RWPE2 (cell line): Measurements from ENCODE around the gene GAREM2.

ENCODE experiments used
- ATAC-seq: fragments of 200-7000 bp; cut with Tn5 transposase; 3 replicates; pipeline ENCODE4 v1.9.1; 2021; ENCODE audit warnings: low read depth
- DNase-seq: peaks from one replicate; pipeline ENCODE4 v3.0.0-alpha.2; 2020; ENCODE audit warnings: low spot score
- H3K27ac ChIP-seq: fragments of 450-650 bp; 2 replicates; pipeline ENCODE4 v1.5.1; 2017; ENCODE audit warnings: mild to moderate bottlenecking; ENCODE audit not compliant: poor library complexity, severe bottlenecking
- H3K27me3 ChIP-seq: fragments of 250-450 bp; sonication (Bioruptor Pico); 2 replicates; pipeline ENCODE4 v1.5.1; 2021; ENCODE audit warnings: mild to moderate bottlenecking, moderate library complexity; ENCODE audit not compliant: insufficient read depth, poor library complexity, severe bottlenecking
- H3K36me3 ChIP-seq: fragments of 250-450 bp; sonication (Bioruptor Pico); 2 replicates; pipeline ENCODE4 v1.5.1; 2020; ENCODE audit warnings: low read depth, mild to moderate bottlenecking, moderate library complexity
- H3K4me1 ChIP-seq: fragments of 250-450 bp; sonication (Bioruptor Pico); 2 replicates; pipeline ENCODE4 v1.5.1; 2021; ENCODE audit warnings: mild to moderate bottlenecking, moderate library complexity; ENCODE audit not compliant: insufficient read depth, poor library complexity, severe bottlenecking
- H3K4me3 ChIP-seq: fragments of 250-450 bp; sonication (Bioruptor Pico); 2 replicates; pipeline ENCODE4 v1.5.1; 2021; ENCODE audit warnings: mild to moderate bottlenecking, moderate library complexity; ENCODE audit not compliant: severe bottlenecking
- H3K9me3 ChIP-seq: fragments of 250-450 bp; sonication (Bioruptor Pico); 2 replicates; pipeline ENCODE4 v1.5.1; 2021; ENCODE audit warnings: mild to moderate bottlenecking, moderate library complexity; ENCODE audit not compliant: severe bottlenecking
- TF ChIP-seq, protein P1 (sequence below): fragments of 450-650 bp; IDR thresholded peaks from one replicate; pipeline ENCODE4 v1.5.1; 2017; ENCODE audit warnings: mild to moderate bottlenecking, moderate library complexity; ENCODE audit not compliant: poor library complexity, severe bottlenecking

GAREM2 gene

DNA sequence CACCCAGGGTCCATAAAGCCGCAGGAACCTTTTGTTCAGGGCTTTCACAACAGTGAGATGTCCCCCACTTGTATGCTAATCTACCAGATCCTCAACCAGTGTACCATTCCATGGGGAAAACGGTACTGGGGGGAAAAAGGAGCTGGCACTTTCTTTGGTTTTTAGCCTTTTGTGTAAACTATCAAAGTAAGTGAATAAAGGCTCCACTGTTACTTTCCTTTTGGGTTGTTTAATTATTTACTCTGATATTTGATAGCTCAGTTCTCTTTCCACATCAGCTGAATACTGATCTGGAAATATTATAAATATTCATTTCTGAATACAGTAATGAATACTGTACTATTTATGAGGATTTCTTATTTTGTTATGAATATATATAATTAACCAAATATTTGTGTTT lies 51.2 kb downstream of the GAREM2 start:
- Histone ChIP-seq H3K4me3 (no peak overlapping the region), H3K9me3 (no peaks in the 10 kb centered on the region), H3K27me3 (no peaks in the 10 kb centered on the region), H3K27ac (no peak overlapping the region), H3K36me3 (peaks cover 68% of the 10 kb centered on the region), H3K4me1 (no peaks in the 10 kb centered on the region)
- DNase-seq (no peak), ATAC-seq (no peak)
- TF ChIP-seq, protein P1, sequence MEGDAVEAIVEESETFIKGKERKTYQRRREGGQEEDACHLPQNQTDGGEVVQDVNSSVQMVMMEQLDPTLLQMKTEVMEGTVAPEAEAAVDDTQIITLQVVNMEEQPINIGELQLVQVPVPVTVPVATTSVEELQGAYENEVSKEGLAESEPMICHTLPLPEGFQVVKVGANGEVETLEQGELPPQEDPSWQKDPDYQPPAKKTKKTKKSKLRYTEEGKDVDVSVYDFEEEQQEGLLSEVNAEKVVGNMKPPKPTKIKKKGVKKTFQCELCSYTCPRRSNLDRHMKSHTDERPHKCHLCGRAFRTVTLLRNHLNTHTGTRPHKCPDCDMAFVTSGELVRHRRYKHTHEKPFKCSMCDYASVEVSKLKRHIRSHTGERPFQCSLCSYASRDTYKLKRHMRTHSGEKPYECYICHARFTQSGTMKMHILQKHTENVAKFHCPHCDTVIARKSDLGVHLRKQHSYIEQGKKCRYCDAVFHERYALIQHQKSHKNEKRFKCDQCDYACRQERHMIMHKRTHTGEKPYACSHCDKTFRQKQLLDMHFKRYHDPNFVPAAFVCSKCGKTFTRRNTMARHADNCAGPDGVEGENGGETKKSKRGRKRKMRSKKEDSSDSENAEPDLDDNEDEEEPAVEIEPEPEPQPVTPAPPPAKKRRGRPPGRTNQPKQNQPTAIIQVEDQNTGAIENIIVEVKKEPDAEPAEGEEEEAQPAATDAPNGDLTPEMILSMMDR, result no peak

DNA sequence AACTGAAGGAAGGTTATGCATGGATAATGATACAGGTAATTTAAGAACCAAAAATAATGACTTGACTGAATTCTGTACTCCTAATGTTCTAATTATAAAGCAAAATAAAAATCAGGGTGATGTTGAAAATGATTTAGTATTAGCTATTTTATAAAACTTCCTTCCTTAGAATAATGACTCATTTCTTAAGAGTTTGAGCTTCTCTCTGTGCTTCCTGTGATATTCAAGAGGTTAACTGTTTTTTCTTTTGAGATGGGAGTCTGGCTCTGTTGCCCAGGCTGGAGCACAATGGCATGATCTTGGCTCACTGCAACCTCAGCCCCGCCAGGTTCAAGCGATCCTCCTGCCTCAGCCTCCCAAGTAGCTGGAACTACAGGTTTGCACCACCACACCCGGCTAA lies 56.7 kb downstream of the GAREM2 start:
- ATAC-seq (no peak), DNase-seq (no peak)
- TF ChIP-seq, protein P1, result no peak
- Histone ChIP-seq H3K27me3 (no peaks in the 10 kb centered on the region), H3K27ac (no peak overlapping the region), H3K36me3 (peaks cover 99% of the 10 kb centered on the region), H3K9me3 (no peaks in the 10 kb centered on the region), H3K4me3 (no peak overlapping the region), H3K4me1 (no peaks in the 10 kb centered on the region)

DNA sequence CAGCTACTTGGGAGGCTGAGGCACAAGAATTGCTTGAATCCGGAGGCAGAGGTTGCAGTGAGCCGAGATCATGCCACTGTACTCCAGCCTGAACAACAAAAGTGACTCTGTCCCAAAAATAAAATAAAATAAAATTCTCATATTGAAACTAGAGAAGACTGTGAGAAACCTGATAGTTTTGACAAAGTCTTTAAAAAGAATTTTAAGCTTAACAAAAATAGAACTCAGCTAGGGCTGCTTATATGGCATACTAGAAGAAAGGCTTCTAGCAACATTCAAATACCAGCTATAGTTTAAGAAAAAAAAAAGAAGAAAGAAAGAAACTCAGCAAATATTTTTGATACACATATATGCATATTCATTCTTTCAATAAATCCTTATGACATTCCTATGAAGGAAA lies 57.9 kb downstream of the GAREM2 start:
- no peak for ATAC-seq
- Histone ChIP-seq H3K27me3 (no peaks in the 10 kb centered on the region), H3K9me3 (no peaks in the 10 kb centered on the region), H3K4me1 (no peaks in the 10 kb centered on the region), H3K4me3 (no peak overlapping the region), H3K36me3 (peaks cover 100% of the 10 kb centered on the region), H3K27ac (no peak overlapping the region)
- TF ChIP-seq, protein P1, result no peak
- no peak for DNase-seq

DNA sequence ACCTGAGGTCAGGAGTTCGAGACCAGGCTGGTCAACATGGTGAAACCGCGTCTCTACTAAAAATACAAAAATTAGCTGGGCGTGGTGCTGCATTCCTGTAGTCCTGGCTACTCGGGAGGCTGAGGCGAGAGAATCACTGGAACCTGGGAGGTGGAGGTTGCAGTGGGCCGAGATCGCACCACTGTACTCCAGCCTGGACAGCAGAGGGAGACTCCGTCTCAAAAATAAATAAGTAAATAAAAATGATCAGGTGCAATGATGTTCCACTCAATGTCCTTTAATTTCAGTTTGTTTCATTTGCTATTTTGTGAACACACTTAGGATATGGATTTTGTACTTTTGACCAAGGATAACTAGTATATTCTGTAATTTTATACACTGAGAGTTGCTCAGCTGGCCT lies 62.2 kb downstream of the GAREM2 start:
- Histone ChIP-seq H3K27ac (no peak overlapping the region), H3K4me1 (peaks cover 7% of the 10 kb centered on the region), H3K4me3 (no peak overlapping the region), H3K9me3 (no peaks in the 10 kb centered on the region), H3K36me3 (peaks cover 92% of the 10 kb centered on the region), H3K27me3 (no peaks in the 10 kb centered on the region)
- TF ChIP-seq, protein P1, result peak; percentile 48
- DNase-seq, result no peak
- no peak for ATAC-seq

DNA sequence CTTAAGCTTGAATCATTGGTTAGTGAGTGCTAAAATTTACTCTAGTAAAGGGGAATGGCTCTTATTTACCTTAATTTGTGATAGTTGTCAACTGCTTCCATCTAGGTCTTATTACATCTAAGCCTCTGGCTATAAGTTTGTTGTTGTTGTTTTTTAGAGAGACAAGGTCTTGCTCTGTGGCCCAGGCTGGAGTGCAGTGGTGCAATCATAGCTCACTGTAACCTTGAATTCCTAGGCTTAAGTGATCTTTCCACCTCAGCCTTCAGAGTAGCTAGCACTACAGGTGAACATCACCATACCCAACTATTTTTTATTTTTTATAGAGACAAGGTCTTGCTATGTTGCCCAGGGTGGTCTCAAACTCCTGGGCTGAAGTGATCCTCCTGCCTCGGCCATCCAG lies 65.0 kb downstream of the GAREM2 start:
- H3K4me1 ChIP-seq, result peaks cover 20% of the 10 kb centered on the region
- TF ChIP-seq, protein P1, result no peak
- H3K4me3 ChIP-seq, result no peak overlapping the region
- ATAC-seq (no peak), DNase-seq (no peak)
- H3K36me3 ChIP-seq, result peaks cover 65% of the 10 kb centered on the region
- H3K9me3 ChIP-seq, result no peaks in the 10 kb centered on the region
- no peaks in the 10 kb centered on the region for H3K27me3 ChIP-seq
- H3K27ac ChIP-seq, result no peak overlapping the region
